Pancreas (tissue), 10 donors: ENCODE data around the gene KAZN. TPM values are rescaled to one million over a fixed set of nuclear protein-coding genes. Genes with fewer than 3 reads are reported as not detected.

ENCODE experiments used
- ATAC-seq, 4 donors: fragments of 200-7000 bp; cut with Tn5 transposase; one replicate each; pipeline versions ENCODE4 v1.8.0 to v1.9.1; 2020; ENCODE audit warnings: mild to moderate bottlenecking in 4 of 4, moderate library complexity in 4 of 4
- DNase-seq, 6 donors: peaks; one replicate each; pipeline ENCODE4 v3.0.0-alpha.2; 2020
- FAIRE-seq: peaks from 2 replicates; lab custom pipeline; 2012; peaks lifted over from hg19 to GRCh38; lab: Jason Lieb, UNC
- H3K27ac ChIP-seq, 4 donors: fragments of 200-600 bp; sonication (generic); 1 replicate in 3 of 4; 2 replicates in 1 of 4; pipeline versions ENCODE4 v1.5.0 to v1.8.0; 2020
- H3K27me3 ChIP-seq, 4 donors: fragments of 200-600 bp; one replicate each; pipeline ENCODE4 v1.8.0; 2021
- H3K36me3 ChIP-seq, 3 donors: fragments of 200-600 bp; sonication (generic) in 1 of 3; one replicate each; pipeline versions ENCODE4 v1.5.0 to v1.8.0; 2020 to 2021
- H3K4me1 ChIP-seq, 3 donors: fragments of 200-600 bp; one replicate each; pipeline ENCODE4 v1.8.0; 2021
- H3K4me3 ChIP-seq, 4 donors: fragments of 200-600 bp; sonication (generic) in 2 of 4; one replicate each; pipeline versions ENCODE4 v1.5.0 to v1.8.0; 2020 to 2021
- H3K9me3 ChIP-seq, 4 donors: fragments of 200-600 bp; one replicate each; pipeline ENCODE4 v1.8.0; 2021
- WGBS, 2 donors: extraction: QIAGEN DNeasy Blood & Tissue Kit; methylation state at CpG; one replicate each; pipeline ENCODE4 v1.1.7; 2013; 5-methylcytosine and 5-hydroxymethylcytosine counted together
- intact Hi-C, 3 donors: fragments of 100-400 bp; cut with DNase I; formaldehyde crosslinking; loops; one replicate each; pipeline versions ENCODE4 v1.11.1 to v1.14.2; 2022
- polyA plus RNA-seq, 2 donors: library from polyadenylated mRNA; stranded (reverse); fragments of 200-250 nt; gene quantifications; one replicate each; pipeline ENCODE4 v1.2.3, GENCODE V29; 2013
- total RNA-seq, 6 donors: library from RNA; stranded (reverse); fragmentation: NEBNext Ultra II Directional in 4 of 6; extraction: Animal tissue kit (Norgen Biotek cat#: 25700) in 4 of 6; gene quantifications; one replicate each; pipeline versions ENCODE4 v1.2.1 to v1.2.4, GENCODE V29; 2021 to 2023
- TF ChIP-seq, protein P1 (sequence below), 4 donors: fragments of 200-600 bp; sonication (generic) in 3 of 4; IDR thresholded peaks; one replicate each; pipeline versions ENCODE4 v1.5.0 to v1.8.0; 2021; ENCODE audit warnings: antibody characterized with exemption in 4 of 4
- donor health status: healthy with polysubstance abuse.
- donor health status: DM: no; HTN: no; CAD: no; lungs with moderate emphysema.
- donor health status: DM: no; HTN: no; CAD: no.
- donor health status: control.
- donor health status: control.
- donor health status: Bipolar disorder and iron deficiency.
- donor health status: DM: yes; HTN: yes; CAD: no.
- donor health status: DM: no; HTN: no; CAD: no.
- donor health status: DM: no; HTN: no; CAD: no.
- donor health status: DM: yes; HTN: yes; CAD: no.

KAZN gene
- total and polyA plus RNA-seq, 8 donors: 2.4 to 6.0 (median 4.1) TPM

GRCh38 chr1:15094719-15095495 lies 496.4 kb downstream of the KAZN start:
- no peaks in the 10 kb centered on the region for H3K27me3 ChIP-seq
- DNase-seq: no peak

DNA sequence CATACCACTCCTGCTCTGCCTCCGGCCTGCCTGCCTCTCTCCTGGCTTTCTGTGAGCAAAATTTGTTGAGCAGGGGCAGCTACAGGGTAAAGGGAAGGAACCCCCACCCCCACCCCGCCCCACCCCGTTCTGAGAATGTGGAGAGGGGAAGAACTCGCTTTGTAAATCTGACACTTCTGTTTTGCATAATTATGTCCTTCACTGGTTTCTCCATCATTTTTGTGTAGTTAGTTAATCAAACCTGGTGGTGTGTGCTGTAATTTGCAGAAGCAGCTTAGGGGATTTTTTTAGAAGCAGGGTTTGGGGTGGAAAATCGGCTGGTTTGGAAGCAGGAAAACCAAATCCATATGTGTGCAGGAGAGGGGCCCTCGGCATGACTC lies 497.0 kb downstream of the KAZN start:
- no peak for FAIRE-seq
- H3K4me3 ChIP-seq: no peak overlapping the region
- WGBS, 2 donors: 85 to 88% methylated on average over 6 of the region's 6 CpGs
- no peaks in the 10 kb centered on the region for H3K36me3 ChIP-seq
- no peak overlapping the region for H3K27ac ChIP-seq
- ATAC-seq: no peak
- H3K4me1 ChIP-seq: peaks cover 0 to 4% (median 2%) of the 10 kb centered on the region in 3 donors
- no peaks in the 10 kb centered on the region for H3K9me3 ChIP-seq
- intact Hi-C loops: no loop called here
- TF ChIP-seq, protein P1, sequence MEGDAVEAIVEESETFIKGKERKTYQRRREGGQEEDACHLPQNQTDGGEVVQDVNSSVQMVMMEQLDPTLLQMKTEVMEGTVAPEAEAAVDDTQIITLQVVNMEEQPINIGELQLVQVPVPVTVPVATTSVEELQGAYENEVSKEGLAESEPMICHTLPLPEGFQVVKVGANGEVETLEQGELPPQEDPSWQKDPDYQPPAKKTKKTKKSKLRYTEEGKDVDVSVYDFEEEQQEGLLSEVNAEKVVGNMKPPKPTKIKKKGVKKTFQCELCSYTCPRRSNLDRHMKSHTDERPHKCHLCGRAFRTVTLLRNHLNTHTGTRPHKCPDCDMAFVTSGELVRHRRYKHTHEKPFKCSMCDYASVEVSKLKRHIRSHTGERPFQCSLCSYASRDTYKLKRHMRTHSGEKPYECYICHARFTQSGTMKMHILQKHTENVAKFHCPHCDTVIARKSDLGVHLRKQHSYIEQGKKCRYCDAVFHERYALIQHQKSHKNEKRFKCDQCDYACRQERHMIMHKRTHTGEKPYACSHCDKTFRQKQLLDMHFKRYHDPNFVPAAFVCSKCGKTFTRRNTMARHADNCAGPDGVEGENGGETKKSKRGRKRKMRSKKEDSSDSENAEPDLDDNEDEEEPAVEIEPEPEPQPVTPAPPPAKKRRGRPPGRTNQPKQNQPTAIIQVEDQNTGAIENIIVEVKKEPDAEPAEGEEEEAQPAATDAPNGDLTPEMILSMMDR (IDR thresholded peaks at IDR 0.05): no peak
- DNase-seq: no peak
- no peaks in the 10 kb centered on the region for H3K27me3 ChIP-seq

More at GRCh38 chr1:15094719-15095495, 496.4 kb downstream of the KAZN start:
- intact Hi-C loops: no loop called here
- peaks cover 2 to 9% (median 8%) of the 10 kb centered on the region in 3 donors for H3K4me1 ChIP-seq
- TF ChIP-seq, protein P1 (IDR thresholded peaks at IDR 0.05): no peak
- H3K9me3 ChIP-seq: no peaks in the 10 kb centered on the region
- H3K4me3 ChIP-seq: no peak overlapping the region
- no peak overlapping the region for H3K27ac ChIP-seq
- ATAC-seq (no peak), FAIRE-seq (no peak)
- no peaks in the 10 kb centered on the region for H3K36me3 ChIP-seq
- WGBS, 2 donors: 92 to 93% methylated on average over 25 to 26 of the region's 26 CpGs

GRCh38 chr1:15096293-15096692 lies 497.8 kb downstream of the KAZN start:
- intact Hi-C loops: no loop called here

GRCh38 chr1:15098176-15099125 lies 500.0 kb downstream of the KAZN start:
- intact Hi-C loops: no loop called here
- H3K4me1 ChIP-seq: peaks cover 0 to 4% (median 0%) of the 10 kb centered on the region in 3 donors
- WGBS, 2 donors: 80 to 86% methylated on average over 15 of the region's 15 CpGs
- DNase-seq (peak in 1 of 6 donors; percentile 27), FAIRE-seq (no peak), ATAC-seq (no peak)
- H3K27me3 ChIP-seq: no peaks in the 10 kb centered on the region
- H3K36me3 ChIP-seq: no peaks in the 10 kb centered on the region
- no peak overlapping the region for H3K4me3 ChIP-seq
- H3K27ac ChIP-seq: no peak overlapping the region
- H3K9me3 ChIP-seq: no peaks in the 10 kb centered on the region
- TF ChIP-seq, protein P1 (IDR thresholded peaks at IDR 0.05): no peak

More at GRCh38 chr1:15096293-15096692, 497.8 kb downstream of the KAZN start:
- no peak for DNase-seq
- Histone ChIP-seq H3K27me3 (no peaks in the 10 kb centered on the region), H3K9me3 (no peaks in the 10 kb centered on the region), H3K27ac (no peak overlapping the region), H3K36me3 (no peaks in the 10 kb centered on the region), H3K4me1 (peaks cover 0 to 4% (median 0%) of the 10 kb centered on the region in 3 donors), H3K4me3 (no peak overlapping the region)
- TF ChIP-seq, protein P1 (IDR thresholded peaks at IDR 0.05): no peak
- FAIRE-seq: no peak
- WGBS, 2 donors: 92 to 94% methylated on average over 7 of the region's 7 CpGs
- no peak for ATAC-seq
